Activated T-cell treated with anti-CD3 and anti-CD28 coated beads, Interleukin-2, amount 50 U/mL, for 72 hours (primary cell): ENCODE measurements around the gene FRMPD2. TPM values are rescaled to one million over a fixed set of nuclear protein-coding genes. Genes with fewer than 3 reads are reported as not detected.
"Not testable (repeated sequence)": the region's sequence is repeated elsewhere in the genome, so short reads cannot be mapped to it uniquely, and the experiment has no call there.

Experiments
- ATAC-seq, 2 donors: fragments of 150-1000 bp; cut with Tn5 transposase; replicated peaks in 1 of 2; 2 replicates each; pipeline ENCODE4 v1.10.0; 2021; ENCODE audit warnings: moderate library complexity in 2 of 2, mild to moderate bottlenecking in 1 of 2
- DNase-seq, 2 donors: peaks; one replicate each; pipeline ENCODE4 v3.0.0; 2021 to 2022; ENCODE audit warnings: mixed read lengths in 1 of 2
- H3K27ac Mint-ChIP-seq: one replicate; pipeline ENCODE4 v1.8.0; 2022; ENCODE audit warnings: mild to moderate bottlenecking, moderate library complexity, mixed read lengths
- H3K27me3 Mint-ChIP-seq: one replicate; pipeline ENCODE4 v1.8.0; 2022; ENCODE audit warnings: low read depth, mixed read lengths
- H3K36me3 Mint-ChIP-seq, 2 donors: one replicate each; pipeline ENCODE4 v1.8.0; 2022; ENCODE audit warnings: mixed read lengths in 2 of 2, mild to moderate bottlenecking in 1 of 2; ENCODE audit not compliant: insufficient read depth in 2 of 2
- H3K4me1 Mint-ChIP-seq: one replicate; pipeline ENCODE4 v1.8.0; 2022; ENCODE audit warnings: low read depth, mixed read lengths
- H3K4me3 Mint-ChIP-seq, 2 donors: one replicate each; pipeline ENCODE4 v1.8.0; 2022; ENCODE audit warnings: mild to moderate bottlenecking in 2 of 2, mixed read lengths in 2 of 2, moderate library complexity in 2 of 2
- H3K9me3 Mint-ChIP-seq, 2 donors: one replicate each; pipeline ENCODE4 v1.8.0; 2022; ENCODE audit warnings: mixed read lengths in 2 of 2
- total RNA-seq, 2 donors: library from RNA; stranded (reverse); gene quantifications; one replicate each; pipeline ENCODE4 v1.2.3, GENCODE V29; 2022

FRMPD2 gene
- total RNA-seq, 2 donors from 2014 or later: not detected

GRCh38 chr10:48231699-48232315 lies 42.7 kb downstream of the FRMPD2 start:
- ATAC-seq (no peak), DNase-seq (no peak)
- no peaks in the 10 kb centered on the region for H3K4me1 Mint-ChIP-seq
- no peak overlapping the region for H3K27ac Mint-ChIP-seq
- H3K4me3 Mint-ChIP-seq: no peak overlapping the region
- peaks cover 7% of the 10 kb centered on the region for H3K27me3 Mint-ChIP-seq
- no peaks in the 10 kb centered on the region for H3K36me3 Mint-ChIP-seq
- no peaks in the 10 kb centered on the region for H3K9me3 Mint-ChIP-seq

DNA sequence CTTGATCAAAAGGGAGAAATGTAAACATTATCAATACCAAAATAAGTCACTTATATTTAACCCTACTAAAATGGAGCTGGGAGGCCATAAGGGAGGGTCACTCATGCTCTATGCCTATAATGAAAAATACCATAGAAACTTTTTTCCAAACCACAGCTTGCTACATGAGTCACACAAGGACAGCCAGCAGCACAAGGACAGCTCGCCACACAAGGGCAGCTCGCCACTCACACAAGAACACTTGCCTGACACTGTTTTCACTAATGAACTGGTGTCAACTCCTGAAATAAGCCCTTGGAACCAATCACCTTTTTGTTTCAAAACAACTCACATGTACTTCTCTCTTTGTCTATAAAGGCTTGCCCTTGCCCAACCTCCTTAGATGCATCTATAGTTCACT lies 43.3 kb downstream of the FRMPD2 start:
- no peak overlapping the region for H3K27ac Mint-ChIP-seq
- no peak for DNase-seq
- H3K4me1 Mint-ChIP-seq: no peaks in the 10 kb centered on the region
- no peak for ATAC-seq
- peaks cover 9% of the 10 kb centered on the region for H3K27me3 Mint-ChIP-seq
- no peaks in the 10 kb centered on the region for H3K9me3 Mint-ChIP-seq
- no peak overlapping the region for H3K4me3 Mint-ChIP-seq
- H3K36me3 Mint-ChIP-seq: no peaks in the 10 kb centered on the region

DNA sequence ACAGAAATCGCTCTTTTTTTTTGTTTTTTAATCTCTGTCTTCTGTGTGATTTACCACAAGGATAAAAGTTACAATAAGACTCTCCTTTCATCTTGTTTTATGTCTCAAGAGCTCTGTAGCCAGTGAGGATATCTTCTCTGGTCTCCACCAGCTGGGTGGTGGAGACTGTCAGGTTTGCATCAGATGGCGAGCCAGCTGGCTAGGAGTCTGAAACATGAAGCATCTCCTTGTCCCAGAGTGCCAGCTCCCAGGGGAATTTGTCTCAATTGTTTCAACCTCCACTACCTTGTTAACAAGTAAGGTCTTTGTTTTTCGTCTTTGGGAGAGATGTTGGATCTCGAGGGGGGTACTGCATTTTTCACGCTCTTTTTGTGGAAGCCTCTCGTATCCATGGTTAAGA lies 47.3 kb downstream of the FRMPD2 start:
- no peak overlapping the region for H3K4me3 Mint-ChIP-seq
- no peaks in the 10 kb centered on the region for H3K36me3 Mint-ChIP-seq
- H3K9me3 Mint-ChIP-seq: peaks cover 0 to 2% of the 10 kb centered on the region in 2 donors
- ATAC-seq (no peak), DNase-seq (no peak)
- H3K4me1 Mint-ChIP-seq: no peaks in the 10 kb centered on the region
- no peak overlapping the region for H3K27ac Mint-ChIP-seq
- peaks cover 16% of the 10 kb centered on the region for H3K27me3 Mint-ChIP-seq

GRCh38 chr10:48224979-48225560 lies 49.4 kb downstream of the FRMPD2 start:
- no peaks in the 10 kb centered on the region for H3K4me1 Mint-ChIP-seq
- H3K9me3 Mint-ChIP-seq: peaks cover 0 to 2% of the 10 kb centered on the region in 2 donors
- peaks cover 22% of the 10 kb centered on the region for H3K27me3 Mint-ChIP-seq
- no peak overlapping the region for H3K27ac Mint-ChIP-seq
- H3K4me3 Mint-ChIP-seq: no peak overlapping the region
- no peak for DNase-seq
- H3K36me3 Mint-ChIP-seq: no peaks in the 10 kb centered on the region
- no peak for ATAC-seq

GRCh38 chr10:48224296-48224695 lies 50.2 kb downstream of the FRMPD2 start:
- ATAC-seq (no peak), DNase-seq (no peak)
- Mint-ChIP-seq H3K4me1 (no peaks in the 10 kb centered on the region), H3K4me3 (no peak overlapping the region), H3K36me3 (no peaks in the 10 kb centered on the region), H3K9me3 (peaks cover 0 to 2% of the 10 kb centered on the region in 2 donors), H3K27ac (no peak overlapping the region), H3K27me3 (peaks cover 30% of the 10 kb centered on the region)

DNA sequence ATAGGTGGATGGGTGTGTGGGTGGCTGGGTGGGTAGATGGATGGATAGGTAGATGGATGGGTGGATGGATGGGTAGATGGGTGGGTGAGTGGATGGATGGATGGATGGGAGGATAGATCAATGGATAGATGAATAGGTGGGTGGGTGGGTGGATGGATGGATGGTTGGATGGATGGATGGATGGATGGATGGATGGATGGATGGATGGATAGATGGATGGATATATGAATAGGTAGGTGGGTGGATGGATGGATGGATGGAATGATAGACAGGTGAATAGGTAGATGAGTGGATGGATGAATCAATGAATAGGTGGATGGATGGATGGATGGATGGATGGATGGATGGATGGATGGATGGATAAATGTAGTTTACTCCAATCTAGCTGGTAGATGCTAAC lies 52.7 kb downstream of the FRMPD2 start:
- no peak overlapping the region for H3K27ac Mint-ChIP-seq
- peaks cover 0 to 2% of the 10 kb centered on the region in 2 donors for H3K9me3 Mint-ChIP-seq
- no peaks in the 10 kb centered on the region for H3K36me3 Mint-ChIP-seq
- no peak overlapping the region for H3K4me3 Mint-ChIP-seq
- DNase-seq (no peak), ATAC-seq (no peak)
- H3K27me3 Mint-ChIP-seq: peaks cover 24% of the 10 kb centered on the region
- H3K4me1 Mint-ChIP-seq: no peaks in the 10 kb centered on the region

GRCh38 chr10:48221031-48221430 lies 53.5 kb downstream of the FRMPD2 start:
- H3K9me3 Mint-ChIP-seq, H3K36me3 Mint-ChIP-seq, H3K27ac Mint-ChIP-seq, ATAC-seq, DNase-seq, H3K4me3 Mint-ChIP-seq, H3K4me1 Mint-ChIP-seq: not testable (repeated sequence)
- H3K27me3 Mint-ChIP-seq: peaks cover 22% of the 10 kb centered on the region

GRCh38 chr10:48219194-48219593 lies 55.3 kb downstream of the FRMPD2 start:
- Mint-ChIP-seq H3K4me1 (no peaks in the 10 kb centered on the region), H3K9me3 (peaks cover 0 to 2% of the 10 kb centered on the region in 2 donors), H3K4me3 (no peak overlapping the region)

DNA sequence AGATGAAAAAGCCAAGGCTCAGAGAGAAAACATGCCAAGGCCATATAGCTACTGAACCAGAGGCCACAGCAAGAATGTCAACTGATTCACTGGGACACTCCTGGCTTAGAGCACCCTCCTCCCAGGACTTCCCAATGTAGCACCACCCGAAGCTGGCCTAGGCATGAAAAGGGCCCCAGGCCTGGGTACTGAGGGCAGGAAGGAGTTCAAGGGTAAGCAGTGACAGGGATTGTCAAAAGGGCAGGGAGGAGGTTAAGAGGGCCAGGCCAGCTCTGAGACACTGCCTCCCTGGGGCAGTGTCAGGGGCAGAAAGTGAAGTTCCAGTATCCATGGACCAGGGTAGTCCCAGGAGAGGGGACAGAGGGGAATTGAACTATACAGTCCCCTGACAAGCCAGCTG lies 57.8 kb downstream of the FRMPD2 start:
- Mint-ChIP-seq H3K27me3 (peaks cover 15% of the 10 kb centered on the region), H3K4me3 (no peak overlapping the region), H3K9me3 (no peaks in the 10 kb centered on the region), H3K27ac (no peak overlapping the region), H3K36me3 (no peaks in the 10 kb centered on the region), H3K4me1 (no peaks in the 10 kb centered on the region)
- DNase-seq: no peak
- ATAC-seq: no peak

More at GRCh38 chr10:48219194-48219593, 55.3 kb downstream of the FRMPD2 start:
- no peak for DNase-seq
- peaks cover 22% of the 10 kb centered on the region for H3K27me3 Mint-ChIP-seq
- no peak overlapping the region for H3K27ac Mint-ChIP-seq
- H3K36me3 Mint-ChIP-seq: no peaks in the 10 kb centered on the region
- ATAC-seq: no peak

GRCh38 chr10:48216204-48216505 lies 58.3 kb downstream of the FRMPD2 start:
- H3K9me3 Mint-ChIP-seq: no peaks in the 10 kb centered on the region
- no peak for ATAC-seq
- H3K4me3 Mint-ChIP-seq: no peak overlapping the region
- H3K36me3 Mint-ChIP-seq: no peaks in the 10 kb centered on the region
- DNase-seq: no peak
- no peaks in the 10 kb centered on the region for H3K4me1 Mint-ChIP-seq
- H3K27me3 Mint-ChIP-seq: peaks cover 16% of the 10 kb centered on the region
- no peak overlapping the region for H3K27ac Mint-ChIP-seq

DNA sequence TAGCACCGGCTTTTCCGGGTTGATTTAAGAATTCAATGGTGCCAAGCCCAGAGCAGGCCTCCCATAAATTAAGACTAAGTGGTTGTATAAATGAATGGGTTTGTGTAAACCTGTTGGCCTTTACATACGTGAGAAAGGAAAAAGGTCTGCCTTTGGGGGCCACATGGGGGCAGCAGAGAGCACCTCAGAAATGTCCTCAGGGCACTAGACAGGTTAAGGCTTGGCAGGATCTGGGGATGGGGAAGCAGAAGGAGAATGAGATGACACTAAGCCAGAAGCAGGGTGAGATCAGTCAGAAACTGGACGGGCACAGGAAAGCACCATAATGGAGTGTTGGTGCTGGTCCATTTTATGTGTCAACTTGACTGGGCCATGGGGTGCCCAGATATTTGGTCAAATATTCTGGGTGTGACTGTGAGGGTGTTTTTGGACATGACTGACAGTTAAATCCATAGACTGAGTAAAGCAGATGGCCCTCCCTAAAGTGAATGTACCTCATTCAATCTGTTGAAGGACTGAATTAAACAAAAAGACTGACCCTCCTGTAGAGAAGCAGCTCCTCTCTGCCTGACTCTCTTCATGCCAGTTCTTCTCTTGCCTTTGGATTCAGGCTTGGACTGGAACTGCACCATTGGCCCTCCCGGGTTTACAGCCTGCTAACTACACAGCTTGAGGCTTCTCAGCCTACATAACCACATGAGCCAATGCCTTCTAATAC lies 58.9 kb downstream of the FRMPD2 start:
- Mint-ChIP-seq H3K4me1 (no peaks in the 10 kb centered on the region), H3K27ac (no peak overlapping the region), H3K27me3 (peaks cover 20% of the 10 kb centered on the region), H3K36me3 (no peaks in the 10 kb centered on the region), H3K4me3 (no peak overlapping the region), H3K9me3 (no peaks in the 10 kb centered on the region)
- DNase-seq: peak; percentile 44 to 56
- ATAC-seq: peak in 1 of 2 donors; percentile 59

GRCh38 chr10:48214716-48215485 lies 59.6 kb downstream of the FRMPD2 start:
- Mint-ChIP-seq H3K4me3 (no peak overlapping the region), H3K9me3 (no peaks in the 10 kb centered on the region), H3K36me3 (no peaks in the 10 kb centered on the region), H3K27ac (no peak overlapping the region), H3K4me1 (no peaks in the 10 kb centered on the region), H3K27me3 (peaks cover 12% of the 10 kb centered on the region)
- ATAC-seq (no peak), DNase-seq (no peak)

- ATAC-seq (no peak), DNase-seq (no peak)
- Mint-ChIP-seq H3K9me3 (no peaks in the 10 kb centered on the region), H3K4me1 (no peaks in the 10 kb centered on the region), H3K27ac (no peak overlapping the region), H3K36me3 (no peaks in the 10 kb centered on the region), H3K4me3 (no peak overlapping the region), H3K27me3 (peaks cover 5% of the 10 kb centered on the region)
These were observed 61.4 kb downstream of the FRMPD2 start for GRCh38 chr10:48213047-48213446.
